GM04503 (cell line): ENCODE data around the gene SLC2A9.
"Not testable (repeated sequence)": the region's sequence is repeated elsewhere in the genome, so short reads cannot be mapped to it uniquely, and the experiment has no call there.

Experiments used
- DNase-seq: peaks from one replicate; pipeline ENCODE4 v3.0.0-alpha.2; 2012; ENCODE audit warnings: low read depth

Gene SLC2A9

DNA sequence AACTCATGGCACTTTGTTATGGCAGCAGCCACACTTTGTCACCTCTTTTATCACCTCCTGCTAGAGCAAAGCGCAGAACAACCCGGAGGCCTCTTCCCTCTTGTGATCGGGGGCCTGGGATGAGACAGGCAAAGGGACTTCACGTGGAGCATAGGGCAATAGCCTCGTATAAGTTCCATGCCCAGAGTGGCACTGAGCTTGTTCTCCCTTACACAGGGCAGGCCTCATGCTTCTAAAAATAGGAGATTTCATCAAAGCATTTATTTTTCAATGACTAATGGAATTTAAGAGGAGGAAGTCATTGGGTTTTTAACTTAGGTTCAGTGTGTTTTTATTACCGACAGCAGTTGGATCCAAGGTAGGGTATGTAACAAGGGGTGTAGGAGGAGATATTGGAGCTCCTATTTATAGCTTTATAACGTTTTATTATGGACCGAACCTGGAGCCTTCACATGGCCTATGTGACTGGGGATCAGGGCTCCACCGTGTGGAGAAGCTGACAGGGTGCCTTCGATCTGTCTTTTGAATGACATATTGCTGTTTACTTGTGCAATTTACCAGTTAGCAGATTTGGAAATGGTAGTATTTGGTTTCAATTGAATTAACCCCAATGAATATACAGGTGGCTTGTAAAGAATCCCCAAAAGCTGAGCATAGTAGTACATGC lies 93.8 kb downstream of the SLC2A9 start:
- DNase-seq = no peak

DNA sequence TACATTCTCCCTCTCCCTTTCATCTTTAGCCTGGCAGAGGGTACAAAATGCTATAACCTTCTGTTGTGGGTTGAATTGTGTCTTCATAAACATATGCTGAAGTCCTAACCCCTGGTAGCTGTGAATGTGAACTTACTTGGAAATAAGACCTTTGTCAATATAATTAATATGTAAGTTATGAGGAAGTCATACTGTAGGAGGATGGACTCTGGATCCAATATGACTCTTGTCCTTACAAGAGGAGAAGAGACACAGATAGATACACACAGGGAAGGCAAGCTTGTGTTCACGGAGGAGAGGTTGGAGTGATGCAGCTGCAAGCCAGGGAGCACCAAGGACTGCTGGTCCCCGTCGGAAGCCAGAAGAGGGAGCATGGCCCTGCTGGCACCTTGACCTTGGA lies 94.7 kb downstream of the SLC2A9 start:
- no peak for DNase-seq

- DNase-seq = no peak
These were observed 95.4 kb downstream of the SLC2A9 start for GRCh38 chr4:9925750-9926439.

- DNase-seq = peak; percentile 3
These were observed 96.5 kb downstream of the SLC2A9 start for GRCh38 chr4:9924750-9925149.

GRCh38 chr4:9923195-9923812 lies 98.0 kb downstream of the SLC2A9 start:
- DNase-seq = no peak

- DNase-seq = no peak
These were observed 100.0 kb downstream of the SLC2A9 start for GRCh38 chr4:9921326-9921725.

GRCh38 chr4:9920029-9920428 lies 101.3 kb downstream of the SLC2A9 start:
- no peak for DNase-seq

GRCh38 chr4:9919047-9919446 lies 102.2 kb downstream of the SLC2A9 start:
- DNase-seq = no peak

DNA sequence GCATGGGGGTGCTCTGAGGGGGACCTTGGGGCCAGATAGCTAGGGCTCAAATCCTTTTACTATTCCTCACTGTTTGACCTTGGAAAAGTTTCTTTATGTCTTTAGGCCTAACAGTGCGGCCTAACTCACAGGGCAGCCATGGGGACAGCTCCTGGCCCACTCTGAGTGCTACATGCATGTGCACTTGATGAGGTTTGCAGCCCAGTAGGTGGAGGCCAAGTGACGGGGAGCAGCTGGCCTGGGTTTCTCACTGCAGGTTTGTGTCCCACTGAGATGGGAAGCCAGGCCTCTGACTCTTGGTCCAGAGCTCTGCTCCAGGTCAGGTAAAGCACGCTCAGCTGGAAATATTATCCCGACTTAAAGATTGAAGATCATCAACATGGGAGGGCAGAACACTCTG lies 102.8 kb downstream of the SLC2A9 start:
- no peak for DNase-seq

DNA sequence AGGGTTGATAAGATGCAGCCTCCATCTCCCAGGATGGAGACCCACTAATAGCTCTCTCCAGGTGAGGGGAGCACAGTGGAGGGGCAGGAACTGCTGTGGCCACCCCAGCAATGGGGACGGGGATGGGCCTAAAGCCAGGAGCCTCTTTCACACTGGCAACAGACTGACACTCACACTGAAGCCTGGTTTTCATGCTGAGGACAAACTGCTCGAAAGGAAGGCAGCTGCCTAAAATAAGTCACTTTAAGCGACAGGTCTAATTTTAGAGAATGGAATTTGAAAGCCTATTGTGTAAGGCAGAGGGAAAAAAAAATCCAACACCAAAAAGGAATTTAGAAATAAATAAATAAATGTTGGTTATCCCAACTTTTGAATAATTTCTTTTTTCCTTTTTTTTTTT lies 104.4 kb downstream of the SLC2A9 start:
- DNase-seq = no peak

- no peak for DNase-seq
These were observed 105.0 kb downstream of the SLC2A9 start for GRCh38 chr4:9916346-9916745.

DNA sequence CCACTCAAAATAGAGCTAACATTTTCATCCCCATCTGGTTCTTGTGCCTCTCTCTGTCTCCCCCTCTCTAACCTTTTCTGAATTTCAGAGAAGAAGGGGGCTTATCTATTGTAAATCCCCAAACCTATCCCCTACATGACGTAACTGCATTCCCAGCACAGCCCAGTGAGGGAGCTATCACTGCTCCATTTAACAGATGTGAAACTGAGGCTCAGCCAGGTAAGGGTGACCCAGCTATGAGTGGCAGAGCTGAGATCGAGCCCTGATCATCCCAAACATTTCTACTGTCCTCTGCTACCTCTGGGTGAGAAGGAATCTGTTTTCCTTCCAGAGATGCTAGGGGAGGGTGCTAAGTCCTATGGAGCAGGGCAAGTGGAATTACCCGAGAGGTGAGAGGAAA lies 107.5 kb downstream of the SLC2A9 start:
- no peak for DNase-seq

- DNase-seq = no peak
These were observed 114.3 kb downstream of the SLC2A9 start for GRCh38 chr4:9906996-9907395.

GRCh38 chr4:9904976-9905587 lies 116.2 kb downstream of the SLC2A9 start:
- no peak for DNase-seq

DNA sequence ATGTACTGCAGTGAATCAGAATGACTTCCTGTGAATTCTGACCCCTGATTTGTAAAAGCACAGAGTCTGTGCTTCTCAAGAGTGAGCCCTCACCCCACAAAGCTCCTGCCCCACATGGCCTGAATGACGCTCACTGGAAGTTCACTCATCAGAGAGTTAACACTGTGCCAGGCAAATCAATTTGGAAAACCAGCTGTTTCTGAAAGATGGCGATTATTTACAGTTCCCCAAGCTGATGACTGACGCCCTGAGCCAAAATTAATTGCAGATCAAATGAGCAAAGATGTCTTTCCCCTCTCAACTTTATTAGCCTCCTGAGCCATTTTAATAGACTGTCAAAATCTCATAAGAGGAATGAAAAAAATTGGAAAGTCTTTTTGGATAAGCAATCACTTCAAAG lies 118.0 kb downstream of the SLC2A9 start:
- DNase-seq = no peak

DNA sequence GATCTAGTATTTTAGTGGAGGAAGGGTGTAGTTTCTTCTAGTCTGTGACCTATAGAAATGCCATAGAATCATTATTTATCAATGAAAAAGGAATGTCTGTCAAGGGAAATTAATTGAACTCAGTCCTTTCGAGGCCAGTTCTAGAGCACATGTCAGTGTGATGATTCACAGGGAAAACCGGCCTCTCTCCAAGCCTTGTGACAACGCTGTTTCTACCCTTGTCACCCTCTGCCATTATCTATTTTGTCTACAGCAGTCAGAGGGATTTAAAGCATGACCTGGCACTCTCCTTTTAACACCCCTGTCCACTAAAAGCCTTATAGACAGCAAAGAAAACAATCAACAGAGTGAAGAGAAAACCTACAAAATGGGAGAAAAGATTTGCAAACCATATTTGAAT lies 120.0 kb downstream of the SLC2A9 start:
- no peak for DNase-seq

GRCh38 chr4:9900633-9901032 lies 120.7 kb downstream of the SLC2A9 start:
- not testable (repeated sequence) for DNase-seq

DNA sequence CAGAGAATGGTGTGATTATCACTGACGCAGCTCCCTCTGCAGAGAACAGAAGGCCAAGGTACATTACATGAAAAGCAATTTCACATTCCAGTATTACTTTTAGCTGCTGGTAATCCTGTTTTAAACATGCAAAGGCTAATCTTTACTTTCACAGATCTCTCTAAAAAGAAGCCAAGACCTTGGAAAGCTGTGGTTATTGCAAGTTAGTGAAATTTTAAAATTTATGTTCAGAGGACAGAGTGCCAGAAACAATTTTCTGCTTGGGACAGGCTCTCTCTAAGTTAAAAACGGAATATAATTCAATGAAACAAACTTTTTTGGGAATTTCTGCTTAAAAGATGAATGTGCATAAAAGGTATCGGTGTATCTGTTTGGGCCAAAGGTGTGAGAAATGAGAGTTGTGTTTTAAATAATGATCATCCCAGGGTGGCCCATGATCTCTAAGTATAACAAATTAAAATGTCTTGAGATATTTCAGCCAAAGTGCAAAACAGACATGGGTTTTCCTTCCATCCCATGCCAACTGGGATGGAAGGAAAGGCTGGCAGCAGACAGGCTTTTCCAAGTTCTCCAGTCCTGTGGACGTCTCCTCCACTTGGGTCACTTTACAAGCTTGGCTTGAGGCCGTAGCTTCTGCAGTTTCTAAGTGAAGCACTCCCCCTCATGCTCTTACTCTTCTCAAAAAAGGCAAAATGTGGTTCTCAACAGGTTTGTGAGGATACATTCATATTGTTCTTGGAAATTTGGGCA lies 121.8 kb downstream of the SLC2A9 start:
- DNase-seq = no peak

- DNase-seq = no peak
These were observed 122.5 kb downstream of the SLC2A9 start for GRCh38 chr4:9898596-9899305.

GRCh38 chr4:9895333-9895705 lies 126.0 kb downstream of the SLC2A9 start:
- DNase-seq = no peak

GRCh38 chr4:9894644-9895332 lies 126.5 kb downstream of the SLC2A9 start:
- no peak for DNase-seq
